HCT116 (cell line): ENCODE measurements around the gene TMPRSS11A. TPM values are rescaled to one million over a fixed set of nuclear protein-coding genes. Genes with fewer than 3 reads are reported as not detected.

ENCODE experiments used
- ATAC-seq: fragments of 200-7000 bp; cut with Tn5 transposase; 2 replicates; pipeline ENCODE4 v1.9.1; 2020; ENCODE audit warnings: mild to moderate bottlenecking, moderate library complexity
- BruUV-seq: library from RNA; stranded (reverse); fragments of 400-500 nt; replicated peaks from 2 replicates; lab custom pipeline; 2021; lab: Mats Ljungman, UMichigan
- CTCF ChIA-PET: fragments of 300-600 bp; sonication (Branson Sonifier 250); formaldehyde crosslinking; loops from one replicate; lab custom pipeline; 2021; ENCODE audit warnings: antibody characterized with exemption; lab: Charles Lee
- POLR2A ChIA-PET: fragments of 300-600, 350-600 bp; sonication (Branson Sonifier 250); formaldehyde crosslinking; loops from one replicate; lab custom pipeline; 2021; ENCODE audit warnings: antibody characterized with exemption; lab: Charles Lee
- RAD21 ChIA-PET, 2 experiments: fragments of 300-600 bp; sonication (Branson Sonifier 250); formaldehyde crosslinking; loops; one replicate each; lab custom pipeline; 2023; ENCODE audit warnings: low total read pairs in 2 of 2; ENCODE audit not compliant: uncharacterized antibody in 2 of 2, unreplicated experiment in 2 of 2, low non-redundant PET in 1 of 2; lab: Charles Lee
- DNase-seq: peaks from one replicate; pipeline ENCODE4 v3.0.0-alpha.2; 2010; ENCODE audit warnings: low read depth, low spot score
- H2AFZ ChIP-seq: fragments of 200-600 bp; shearing (Covaris generic), sonication (generic); 2 replicates; pipeline ENCODE4 v1.6.1; 2017; ENCODE audit warnings: low read depth, mixed run types, mixed read lengths, antibody characterized with exemption, low read length; ENCODE audit not compliant: poor library complexity, severe bottlenecking
- H3K27ac ChIP-seq: 2 replicates; pipeline ENCODE4 v1.5.1; 2012; ENCODE audit warnings: low read depth, low read length
- H3K27me3 ChIP-seq: fragments of 200-600 bp; sonication (generic); 2 replicates; pipeline ENCODE4 v1.6.1; 2016; ENCODE audit warnings: mixed run types, low read length, mixed read lengths; ENCODE audit not compliant: insufficient read depth
- H3K36me3 ChIP-seq, 2 experiments: fragments of 200-500 bp in 1 of 2; fragments of 200-600 bp in 1 of 2; sonication (Bioruptor generic) in 1 of 2; sonication (generic) in 1 of 2; 2 replicates each; pipeline versions ENCODE4 v1.5.1 to v1.6.1; 2014 to 2016; ENCODE audit warnings: low read length in 2 of 2, inconsistent platforms in 1 of 2, mixed read lengths in 1 of 2, mixed run types in 1 of 2; ENCODE audit not compliant: insufficient read depth in 2 of 2, control insufficient read depth in 1 of 2
- H3K4me1 ChIP-seq, 2 experiments: fragments of 200-600 bp in 1 of 2; sonication (generic) in 1 of 2; 2 replicates each; pipeline versions ENCODE4 v1.5.1 to v1.6.1; 2012 to 2017; ENCODE audit warnings: low read length in 2 of 2, inconsistent platforms in 1 of 2, mild to moderate bottlenecking in 1 of 2, mixed read lengths in 1 of 2, mixed run types in 1 of 2, moderate library complexity in 1 of 2; ENCODE audit not compliant: insufficient read depth in 2 of 2, control insufficient read depth in 1 of 2
- H3K4me2 ChIP-seq: fragments of 200-600 bp; sonication (generic); 2 replicates; pipeline ENCODE4 v1.6.1; 2017; ENCODE audit warnings: mixed run types, low read length, mixed read lengths
- H3K4me3 ChIP-seq, 2 experiments: fragments of 200-600 bp in 1 of 2; sonication (generic) in 1 of 2; replicated peaks in 1 of 2; 2 replicates each; pipeline ENCODE4 v1.5.1; 2011 to 2016; ENCODE audit warnings: low read length in 2 of 2, control low read depth in 1 of 2, low read depth in 1 of 2, mild to moderate bottlenecking in 1 of 2, mixed read lengths in 1 of 2, mixed run types in 1 of 2
- H3K79me2 ChIP-seq: fragments of 200-600 bp; sonication (generic); 2 replicates; pipeline ENCODE4 v1.6.1; 2017; ENCODE audit warnings: mild to moderate bottlenecking, mixed run types, low read length, moderate library complexity, mixed read lengths; ENCODE audit not compliant: insufficient read depth
- H3K9ac ChIP-seq: fragments of 200-600 bp; sonication (generic); 2 replicates; pipeline ENCODE4 v1.6.1; 2016; ENCODE audit warnings: low read length, mixed read lengths
- H3K9me2 ChIP-seq: fragments of 200-600 bp; sonication (generic), shearing (Covaris generic); 2 replicates; pipeline ENCODE4 v1.6.1; 2017; ENCODE audit warnings: mixed run types, mild to moderate bottlenecking, moderate library complexity; ENCODE audit not compliant: insufficient read depth
- H3K9me3 ChIP-seq, 2 experiments: fragments of 200-500 bp in 1 of 2; fragments of 200-600 bp in 1 of 2; sonication (Bioruptor generic) in 1 of 2; sonication (generic) in 1 of 2; 2 replicates each; pipeline ENCODE4 v1.6.1; 2014 to 2017; ENCODE audit warnings: low read length in 2 of 2, mixed read lengths in 2 of 2, inconsistent platforms in 1 of 2, low read depth in 1 of 2, mild to moderate bottlenecking in 1 of 2, mixed run types in 1 of 2, moderate library complexity in 1 of 2; ENCODE audit not compliant: control insufficient read depth in 1 of 2, insufficient read depth in 1 of 2
- H4K20me1 ChIP-seq: fragments of 200-600 bp; sonication (generic), shearing (Covaris generic); 2 replicates; pipeline ENCODE4 v1.6.1; 2017; ENCODE audit warnings: mixed run types, mild to moderate bottlenecking, moderate library complexity; ENCODE audit not compliant: insufficient read depth
- CBX3 ChIP-seq: IDR thresholded peaks from 2 replicates; pipeline ENCODE4 v1.6.1; 2012; ENCODE audit warnings: low read depth
- CEBPB ChIP-seq: IDR thresholded peaks from 2 replicates; pipeline ENCODE4 v1.6.1; 2012; ENCODE audit warnings: low read depth
- ELF1 ChIP-seq: IDR thresholded peaks from 2 replicates; pipeline ENCODE4 v1.6.1; 2012; ENCODE audit warnings: low read depth, borderline replicate concordance
- EZH2 ChIP-seq: fragments of 200-600 bp; sonication (generic); IDR thresholded peaks from 2 replicates; pipeline ENCODE4 v1.6.1; 2017; ENCODE audit warnings: antibody characterized with exemption, mixed run types
- JUND ChIP-seq: IDR thresholded peaks from 2 replicates; pipeline ENCODE4 v1.6.1; 2012
- MAX ChIP-seq: IDR thresholded peaks from 2 replicates; pipeline ENCODE4 v1.6.1; 2012
- POLR2AphosphoS5 ChIP-seq: IDR thresholded peaks from 2 replicates; pipeline ENCODE4 v1.6.1; 2011; ENCODE audit warnings: mild to moderate bottlenecking, low read depth, low read length, moderate library complexity
- RAD21 ChIP-seq: IDR thresholded peaks from 2 replicates; pipeline ENCODE4 v1.6.1; 2012; ENCODE audit warnings: low read depth, mild to moderate bottlenecking
- SIN3A ChIP-seq: IDR thresholded peaks from 2 replicates; pipeline ENCODE4 v1.6.1; 2012; ENCODE audit warnings: low read depth
- SP1 ChIP-seq: IDR thresholded peaks from 2 replicates; pipeline ENCODE4 v1.6.1; 2012; ENCODE audit warnings: low read depth
- TCF7L2 ChIP-seq: IDR thresholded peaks from 2 replicates; pipeline ENCODE4 v1.7.0; 2011; ENCODE audit warnings: borderline replicate concordance, inconsistent platforms; ENCODE audit not compliant: insufficient read depth, insufficient read length; ENCODE audit errors: extremely low read depth
- ZFX ChIP-seq: fragments of 450-650 bp; IDR thresholded peaks from 2 replicates; pipeline ENCODE4 v1.6.1; 2017
- ZNF274 ChIP-seq: fragments of 200-500 bp; sonication (Bioruptor generic); IDR thresholded peaks from 2 replicates; pipeline ENCODE4 v1.6.1; 2014; ENCODE audit warnings: mild to moderate bottlenecking, low read depth, low read length, inconsistent platforms
- intact Hi-C: fragments of 100-400 bp; cut with micrococcal nuclease; formaldehyde crosslinking; loops from 2 replicates; pipeline ENCODE4 v1.10.0; 2022
- total RNA-seq: library from RNA; stranded (reverse); gene quantifications from one replicate; pipeline ENCODE4 v1.2.1, GENCODE V29; 2021; ENCODE audit not compliant: unreplicated experiment
- TF ChIP-seq, protein P1 (sequence below), 3 experiments: fragments of 200-600 bp in 1 of 3; sonication (generic) in 1 of 3; IDR thresholded peaks in 2 of 3; conservative IDR thresholded peaks in 1 of 3; 2 replicates each; pipeline ENCODE4 v1.5.1; 2012 to 2017; ENCODE audit warnings: low read depth in 2 of 3, low read length in 2 of 3, antibody characterized with exemption in 1 of 3, borderline replicate concordance in 1 of 3, control low read depth in 1 of 3, mild to moderate bottlenecking in 1 of 3, mixed read lengths in 1 of 3, mixed run types in 1 of 3, moderate library complexity in 1 of 3; ENCODE audit not compliant: insufficient read depth in 1 of 3
- TF ChIP-seq, protein P2 (sequence below): IDR thresholded peaks from 2 replicates; pipeline ENCODE4 v1.6.1; 2012; ENCODE audit warnings: low read depth
- TF ChIP-seq, protein P3 (sequence below): IDR thresholded peaks from 2 replicates; pipeline ENCODE4 v1.6.1; 2011; ENCODE audit warnings: mild to moderate bottlenecking, low read length, moderate library complexity; ENCODE audit not compliant: insufficient replicate concordance; ENCODE audit errors: extremely low read depth

TMPRSS11A gene
- total RNA-seq, 1 experiment from 2014 or later, result not detected

DNA sequence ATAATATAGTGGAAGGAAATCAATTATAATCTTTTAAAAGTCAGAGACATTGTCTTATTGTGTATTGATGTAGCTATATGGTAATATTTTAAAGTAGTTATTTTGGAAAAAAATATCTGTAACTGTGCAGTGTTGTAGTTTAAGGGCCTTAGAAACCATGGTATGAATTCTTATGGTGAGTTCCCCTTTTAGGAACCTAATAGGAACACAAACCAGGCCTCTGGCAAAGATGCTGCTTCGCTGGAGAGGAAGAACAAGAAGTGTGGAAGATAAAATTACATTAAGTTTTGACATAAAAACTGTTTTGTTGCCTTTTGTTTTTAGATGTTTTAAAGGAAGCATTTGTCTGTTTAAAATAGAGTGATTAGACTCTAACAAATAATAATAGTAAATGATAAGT lies 68.6 kb downstream of the TMPRSS11A start:
- H2AFZ ChIP-seq, result no peak overlapping the region
- H3K4me3 ChIP-seq, result no peak overlapping the region
- H3K36me3 ChIP-seq, result no peaks in the 10 kb centered on the region
- no peak overlapping the region for H3K27ac ChIP-seq
- intact Hi-C loops, result no loop called here
- DNase-seq, result no peak
- no peak for ATAC-seq
- no peaks in the 10 kb centered on the region for H3K9me3 ChIP-seq
- H3K9me2 ChIP-seq, result no peaks in the 10 kb centered on the region
- no peak overlapping the region for H3K9ac ChIP-seq
- no peaks in the 10 kb centered on the region for H3K4me1 ChIP-seq
- no peaks in the 10 kb centered on the region for H3K79me2 ChIP-seq
- H4K20me1 ChIP-seq, result no peaks in the 10 kb centered on the region
- RAD21 ChIA-PET, result no interaction called here
- H3K4me2 ChIP-seq, result no peak overlapping the region
- H3K27me3 ChIP-seq, result no peaks in the 10 kb centered on the region
- CTCF ChIA-PET, result no interaction called here
- POLR2A ChIA-PET, result no interaction called here
- TF ChIP-seq RAD21, result no peak
- TF ChIP-seq, protein P1, sequence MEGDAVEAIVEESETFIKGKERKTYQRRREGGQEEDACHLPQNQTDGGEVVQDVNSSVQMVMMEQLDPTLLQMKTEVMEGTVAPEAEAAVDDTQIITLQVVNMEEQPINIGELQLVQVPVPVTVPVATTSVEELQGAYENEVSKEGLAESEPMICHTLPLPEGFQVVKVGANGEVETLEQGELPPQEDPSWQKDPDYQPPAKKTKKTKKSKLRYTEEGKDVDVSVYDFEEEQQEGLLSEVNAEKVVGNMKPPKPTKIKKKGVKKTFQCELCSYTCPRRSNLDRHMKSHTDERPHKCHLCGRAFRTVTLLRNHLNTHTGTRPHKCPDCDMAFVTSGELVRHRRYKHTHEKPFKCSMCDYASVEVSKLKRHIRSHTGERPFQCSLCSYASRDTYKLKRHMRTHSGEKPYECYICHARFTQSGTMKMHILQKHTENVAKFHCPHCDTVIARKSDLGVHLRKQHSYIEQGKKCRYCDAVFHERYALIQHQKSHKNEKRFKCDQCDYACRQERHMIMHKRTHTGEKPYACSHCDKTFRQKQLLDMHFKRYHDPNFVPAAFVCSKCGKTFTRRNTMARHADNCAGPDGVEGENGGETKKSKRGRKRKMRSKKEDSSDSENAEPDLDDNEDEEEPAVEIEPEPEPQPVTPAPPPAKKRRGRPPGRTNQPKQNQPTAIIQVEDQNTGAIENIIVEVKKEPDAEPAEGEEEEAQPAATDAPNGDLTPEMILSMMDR (IDR thresholded peaks at IDR 0.05 in 2 of 3, conservative IDR thresholded peaks at IDR 0.05 in 1 of 3; ENCODE audit: borderline replicate concordance in 1 of 3, insufficient read depth in 1 of 3, low read depth in 2 of 3, low read length in 2 of 3), result no peak
- TF ChIP-seq TCF7L2, result no peak
- no peak for TF ChIP-seq ZFX
- TF ChIP-seq SP1, result no peak
- no peak for TF ChIP-seq JUND
- TF ChIP-seq ELF1, result no peak
- no peak for TF ChIP-seq SIN3A
- TF ChIP-seq, protein P2, sequence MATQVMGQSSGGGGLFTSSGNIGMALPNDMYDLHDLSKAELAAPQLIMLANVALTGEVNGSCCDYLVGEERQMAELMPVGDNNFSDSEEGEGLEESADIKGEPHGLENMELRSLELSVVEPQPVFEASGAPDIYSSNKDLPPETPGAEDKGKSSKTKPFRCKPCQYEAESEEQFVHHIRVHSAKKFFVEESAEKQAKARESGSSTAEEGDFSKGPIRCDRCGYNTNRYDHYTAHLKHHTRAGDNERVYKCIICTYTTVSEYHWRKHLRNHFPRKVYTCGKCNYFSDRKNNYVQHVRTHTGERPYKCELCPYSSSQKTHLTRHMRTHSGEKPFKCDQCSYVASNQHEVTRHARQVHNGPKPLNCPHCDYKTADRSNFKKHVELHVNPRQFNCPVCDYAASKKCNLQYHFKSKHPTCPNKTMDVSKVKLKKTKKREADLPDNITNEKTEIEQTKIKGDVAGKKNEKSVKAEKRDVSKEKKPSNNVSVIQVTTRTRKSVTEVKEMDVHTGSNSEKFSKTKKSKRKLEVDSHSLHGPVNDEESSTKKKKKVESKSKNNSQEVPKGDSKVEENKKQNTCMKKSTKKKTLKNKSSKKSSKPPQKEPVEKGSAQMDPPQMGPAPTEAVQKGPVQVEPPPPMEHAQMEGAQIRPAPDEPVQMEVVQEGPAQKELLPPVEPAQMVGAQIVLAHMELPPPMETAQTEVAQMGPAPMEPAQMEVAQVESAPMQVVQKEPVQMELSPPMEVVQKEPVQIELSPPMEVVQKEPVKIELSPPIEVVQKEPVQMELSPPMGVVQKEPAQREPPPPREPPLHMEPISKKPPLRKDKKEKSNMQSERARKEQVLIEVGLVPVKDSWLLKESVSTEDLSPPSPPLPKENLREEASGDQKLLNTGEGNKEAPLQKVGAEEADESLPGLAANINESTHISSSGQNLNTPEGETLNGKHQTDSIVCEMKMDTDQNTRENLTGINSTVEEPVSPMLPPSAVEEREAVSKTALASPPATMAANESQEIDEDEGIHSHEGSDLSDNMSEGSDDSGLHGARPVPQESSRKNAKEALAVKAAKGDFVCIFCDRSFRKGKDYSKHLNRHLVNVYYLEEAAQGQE, result no peak
- no peak for TF ChIP-seq POLR2AphosphoS5
- no peak for TF ChIP-seq ZNF274
- no peak for TF ChIP-seq EZH2
- TF ChIP-seq CBX3, result no peak
- no peak for TF ChIP-seq MAX
- TF ChIP-seq, protein P3, sequence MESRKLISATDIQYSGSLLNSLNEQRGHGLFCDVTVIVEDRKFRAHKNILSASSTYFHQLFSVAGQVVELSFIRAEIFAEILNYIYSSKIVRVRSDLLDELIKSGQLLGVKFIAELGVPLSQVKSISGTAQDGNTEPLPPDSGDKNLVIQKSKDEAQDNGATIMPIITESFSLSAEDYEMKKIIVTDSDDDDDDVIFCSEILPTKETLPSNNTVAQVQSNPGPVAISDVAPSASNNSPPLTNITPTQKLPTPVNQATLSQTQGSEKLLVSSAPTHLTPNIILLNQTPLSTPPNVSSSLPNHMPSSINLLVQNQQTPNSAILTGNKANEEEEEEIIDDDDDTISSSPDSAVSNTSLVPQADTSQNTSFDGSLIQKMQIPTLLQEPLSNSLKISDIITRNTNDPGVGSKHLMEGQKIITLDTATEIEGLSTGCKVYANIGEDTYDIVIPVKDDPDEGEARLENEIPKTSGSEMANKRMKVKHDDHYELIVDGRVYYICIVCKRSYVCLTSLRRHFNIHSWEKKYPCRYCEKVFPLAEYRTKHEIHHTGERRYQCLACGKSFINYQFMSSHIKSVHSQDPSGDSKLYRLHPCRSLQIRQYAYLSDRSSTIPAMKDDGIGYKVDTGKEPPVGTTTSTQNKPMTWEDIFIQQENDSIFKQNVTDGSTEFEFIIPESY, result no peak
- TF ChIP-seq CEBPB, result no peak
- no TSS peak for BruUV-seq
